Activated CD4-positive, CD25-positive, alpha-beta regulatory T cell (primary cell): Measurements from ENCODE around the gene OXSR1.
A peak's percentile ranks its signal among the peaks of the same experiment; 100 is the strongest.
"Not testable (repeated sequence)": the region's sequence is repeated elsewhere in the genome, so short reads cannot be mapped to it uniquely, and the experiment has no call there.

Experiments
- DNase-seq, 4 experiments: peaks; one replicate each; lab custom pipeline; 2025; lab: John Stamatoyannopoulos, UW

Gene OXSR1

DNA sequence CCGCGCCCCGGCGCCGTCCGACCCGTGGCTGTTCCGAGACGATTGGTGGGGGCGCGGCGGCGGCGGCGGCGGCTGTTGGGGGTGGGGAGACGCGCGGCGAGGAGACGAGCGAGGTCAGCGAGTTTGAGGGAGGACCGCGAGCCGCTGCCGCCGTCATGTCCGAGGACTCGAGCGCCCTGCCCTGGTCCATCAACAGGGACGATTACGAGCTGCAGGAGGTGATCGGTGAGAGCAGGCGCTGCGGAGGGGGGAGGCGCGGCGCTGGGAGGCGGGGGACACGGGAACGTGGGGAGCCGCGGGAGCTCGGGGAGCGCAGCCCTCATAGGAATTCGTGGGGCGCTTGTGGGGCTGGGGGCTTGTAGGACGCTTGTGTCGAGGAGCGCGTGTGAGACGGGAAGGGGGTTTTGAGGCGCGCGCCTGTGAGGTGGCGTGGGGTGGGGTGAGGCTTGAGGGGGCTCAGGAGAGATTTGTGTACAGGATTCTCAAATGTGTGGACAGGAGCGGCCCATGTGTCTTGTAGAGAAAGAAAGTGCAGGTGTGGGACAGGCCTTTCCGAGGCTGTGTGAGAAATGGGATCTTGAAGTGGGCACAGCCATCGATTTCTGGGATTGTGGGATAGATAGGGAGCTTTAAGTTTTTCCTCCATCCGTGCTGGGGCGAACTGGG, 518 bp downstream of the OXSR1 start:
- peak in 3 of 4 experiments; percentile 36 to 48 (median 42) for DNase-seq

DNA sequence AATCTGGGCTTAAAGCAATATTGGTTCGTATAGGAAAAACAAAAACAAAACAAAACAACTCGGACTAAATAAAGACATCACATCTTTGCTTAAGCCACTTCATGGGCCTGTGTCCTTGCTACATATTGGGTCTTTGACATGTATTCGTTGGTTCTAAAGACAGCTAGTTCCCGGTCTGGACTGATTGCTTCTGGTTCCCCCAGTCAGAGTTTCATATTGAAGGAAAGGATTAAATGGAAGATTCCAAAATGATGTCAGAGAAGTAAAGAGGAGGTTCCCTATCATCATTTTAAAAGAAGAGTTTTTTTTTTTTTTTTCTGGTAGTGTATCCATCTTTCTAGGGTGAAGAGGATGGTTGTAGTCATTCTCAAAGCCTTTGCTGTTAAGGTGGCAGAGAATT, 2.3 kb downstream of the OXSR1 start:
- DNase-seq: no peak

- DNase-seq: no peak
These were observed 3.1 kb downstream of the OXSR1 start for GRCh38 chr3:38168151-38169026.

GRCh38 chr3:38169027-38169317, 3.6 kb downstream of the OXSR1 start:
- no peak for DNase-seq

DNA sequence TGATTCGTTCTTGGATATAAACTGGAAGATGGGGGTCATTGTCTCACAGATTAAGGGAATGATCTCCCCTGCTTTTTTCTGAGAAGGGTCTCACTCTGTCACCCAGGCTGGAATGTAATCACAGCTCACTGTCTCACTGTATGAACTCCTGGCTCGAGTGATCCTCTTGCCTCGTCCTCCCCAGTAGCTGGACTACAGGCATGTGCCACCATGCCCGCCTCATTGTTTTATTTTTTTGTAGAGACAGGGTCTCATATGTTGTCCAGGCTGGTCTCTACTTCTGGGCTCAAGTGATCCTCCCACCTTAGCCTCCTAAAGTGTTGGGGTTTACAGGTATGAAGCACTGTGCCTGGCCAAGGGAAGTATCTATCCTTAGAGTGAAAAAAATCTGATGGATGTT, 5.4 kb downstream of the OXSR1 start:
- no peak for DNase-seq

DNA sequence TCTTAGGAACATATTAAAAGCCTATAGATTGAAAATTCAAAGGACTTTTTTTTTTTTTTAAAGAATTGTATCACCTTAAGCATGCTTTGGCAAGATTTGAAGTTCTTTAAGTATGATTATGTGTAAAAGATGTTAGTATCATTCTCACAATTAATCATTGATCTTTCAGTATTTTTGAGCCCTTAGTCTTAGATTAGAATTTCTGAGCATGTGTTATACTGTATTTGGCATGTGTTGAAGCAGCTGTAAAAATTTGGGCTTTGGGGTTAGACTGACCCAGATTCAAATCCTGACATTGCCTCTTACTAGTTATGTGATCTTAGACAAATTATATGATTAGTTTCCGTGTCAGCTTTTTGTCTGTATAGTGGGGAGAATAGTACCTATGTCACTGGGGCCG, 6.3 kb downstream of the OXSR1 start:
- DNase-seq: no peak

GRCh38 chr3:38173834-38174418, 8.6 kb downstream of the OXSR1 start:
- DNase-seq: no peak

GRCh38 chr3:38177181-38177580, 11.8 kb downstream of the OXSR1 start:
- no peak for DNase-seq

DNA sequence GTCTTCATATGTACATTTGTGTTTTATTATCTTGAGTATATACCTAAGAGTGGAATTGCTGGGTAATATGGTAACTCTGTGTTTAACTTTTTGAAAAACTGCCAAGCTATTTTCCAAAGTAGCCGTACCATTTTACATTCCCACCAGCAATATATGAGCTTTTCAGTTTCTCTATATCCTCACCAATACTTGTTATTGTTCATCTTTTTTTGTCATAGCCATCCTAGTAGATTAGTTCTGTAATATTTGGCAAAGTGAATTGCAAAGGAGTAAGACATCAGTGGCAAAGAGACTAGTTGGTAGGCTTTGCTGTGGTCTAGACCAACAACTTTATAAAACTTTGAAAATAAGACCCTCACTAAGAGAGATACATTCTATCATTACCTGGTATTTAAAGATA, 21.4 kb downstream of the OXSR1 start:
- no peak for DNase-seq

DNA sequence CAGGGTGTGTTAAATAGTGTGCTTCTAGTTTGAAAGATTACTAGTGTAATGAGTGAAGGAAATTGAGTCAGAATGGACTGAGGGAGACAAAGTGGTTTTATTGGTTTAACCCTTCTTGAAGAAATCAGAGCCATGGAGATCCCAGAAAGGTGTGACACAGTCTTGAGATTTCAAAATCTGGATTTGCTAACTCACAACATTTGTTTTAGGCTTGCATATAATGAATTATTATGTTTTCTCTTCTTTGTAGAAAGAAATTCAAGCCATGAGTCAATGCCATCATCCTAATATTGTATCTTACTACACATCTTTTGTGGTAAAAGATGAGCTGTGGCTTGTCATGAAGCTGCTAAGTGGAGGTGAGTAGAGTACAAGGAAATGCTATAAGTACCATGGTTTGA, 25.1 kb downstream of the OXSR1 start:
- DNase-seq: no peak

DNA sequence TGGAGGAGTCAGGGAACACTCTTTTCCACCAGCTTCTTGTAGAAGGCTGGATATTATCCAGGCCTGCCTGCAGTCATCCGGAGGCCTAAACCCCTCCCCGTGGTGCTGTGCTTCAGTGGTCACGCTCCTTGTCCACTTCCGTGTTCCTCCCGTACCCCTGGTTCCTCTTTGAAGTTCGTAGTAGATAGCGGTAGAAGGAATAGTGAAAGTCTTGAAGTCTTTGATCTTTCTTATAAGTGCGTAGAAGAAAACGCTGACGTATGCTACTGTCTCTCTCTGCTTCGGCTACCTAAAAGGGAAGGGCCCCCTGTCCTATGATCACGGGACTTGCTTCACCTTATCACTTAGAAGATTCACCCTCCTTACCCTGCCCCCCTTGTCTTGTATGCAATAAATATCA, 37.6 kb downstream of the OXSR1 start:
- DNase-seq: not testable (repeated sequence)

DNA sequence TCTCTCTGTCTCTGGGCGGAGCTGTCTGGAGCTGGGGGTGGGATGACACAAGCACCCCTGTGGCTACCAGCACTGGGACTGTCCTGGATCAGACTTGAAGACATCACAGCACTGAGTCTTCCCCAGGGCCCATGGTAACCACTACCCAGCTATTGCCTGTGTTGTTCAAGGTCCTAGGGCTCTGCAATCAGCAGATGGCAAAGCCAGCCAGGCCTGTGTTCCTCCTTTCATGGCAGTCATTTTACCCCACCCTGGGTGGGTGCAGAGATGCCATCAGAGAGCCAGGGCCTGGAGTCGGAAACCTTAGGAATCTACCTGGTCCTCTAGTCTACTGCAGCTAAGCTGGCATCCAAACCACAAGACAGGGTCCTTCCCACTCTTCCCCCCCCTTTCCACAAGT, 38.4 kb downstream of the OXSR1 start:
- no peak for DNase-seq

DNA sequence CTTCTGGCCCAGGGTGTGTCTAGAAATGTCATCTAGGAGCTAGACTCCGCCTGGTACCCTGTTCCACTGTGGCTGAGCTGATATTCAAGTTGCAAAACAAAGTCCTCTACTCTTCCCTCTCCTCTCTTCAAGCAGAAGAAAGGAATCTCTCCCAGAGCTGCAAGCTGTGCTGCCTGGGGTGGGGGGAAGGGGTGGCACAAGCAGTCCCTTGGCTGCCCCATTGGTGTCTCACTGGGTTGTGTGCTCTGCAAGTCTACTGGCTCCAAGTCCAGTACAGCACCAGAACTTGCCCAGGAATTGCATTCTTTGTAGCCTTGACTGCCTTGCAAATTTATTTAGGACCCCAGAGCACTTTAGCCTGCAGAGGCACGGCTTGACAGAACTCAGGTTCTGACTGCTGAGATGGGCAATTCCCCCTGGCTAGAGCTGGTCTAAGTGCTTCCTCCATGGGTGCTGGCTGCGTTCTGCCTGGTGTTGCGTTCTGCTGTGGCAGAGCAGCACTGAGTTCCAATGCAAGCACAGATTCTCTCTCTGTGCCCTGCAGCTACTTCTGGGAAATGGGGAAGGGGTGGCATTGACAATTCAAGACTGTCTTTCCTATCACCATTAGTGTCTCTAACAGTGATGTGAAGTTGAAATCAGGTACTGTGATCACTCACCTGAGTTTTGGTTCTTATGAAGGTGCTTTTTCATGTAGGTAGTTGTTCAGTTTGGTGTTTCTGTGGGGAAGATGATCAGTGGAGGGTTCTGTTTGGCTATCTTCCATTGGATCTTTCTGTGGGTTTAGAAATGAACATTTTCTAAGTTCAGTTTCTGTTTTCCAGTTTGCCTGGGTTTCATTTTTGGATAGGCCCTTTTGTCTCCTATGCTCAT, 39.5 kb downstream of the OXSR1 start:
- DNase-seq: no peak

DNA sequence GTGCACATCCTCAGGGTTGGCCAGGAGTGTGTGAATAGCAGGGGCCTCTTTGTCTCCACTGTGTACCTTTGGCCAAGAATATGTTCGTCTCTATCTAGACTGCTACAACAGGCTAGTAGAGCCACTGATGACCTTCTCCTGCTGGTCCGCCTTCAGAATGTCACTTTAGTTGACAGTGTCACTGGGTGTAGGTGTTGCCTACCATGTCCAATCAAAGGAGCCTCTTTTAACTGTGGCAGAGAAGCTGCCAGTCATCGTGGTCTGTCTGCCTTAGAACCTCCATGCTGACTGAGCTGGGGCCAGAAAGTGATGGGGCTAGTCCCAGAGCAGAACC, 40.1 kb downstream of the OXSR1 start:
- no peak for DNase-seq

GRCh38 chr3:38207254-38208003, 42.1 kb downstream of the OXSR1 start:
- DNase-seq: no peak

DNA sequence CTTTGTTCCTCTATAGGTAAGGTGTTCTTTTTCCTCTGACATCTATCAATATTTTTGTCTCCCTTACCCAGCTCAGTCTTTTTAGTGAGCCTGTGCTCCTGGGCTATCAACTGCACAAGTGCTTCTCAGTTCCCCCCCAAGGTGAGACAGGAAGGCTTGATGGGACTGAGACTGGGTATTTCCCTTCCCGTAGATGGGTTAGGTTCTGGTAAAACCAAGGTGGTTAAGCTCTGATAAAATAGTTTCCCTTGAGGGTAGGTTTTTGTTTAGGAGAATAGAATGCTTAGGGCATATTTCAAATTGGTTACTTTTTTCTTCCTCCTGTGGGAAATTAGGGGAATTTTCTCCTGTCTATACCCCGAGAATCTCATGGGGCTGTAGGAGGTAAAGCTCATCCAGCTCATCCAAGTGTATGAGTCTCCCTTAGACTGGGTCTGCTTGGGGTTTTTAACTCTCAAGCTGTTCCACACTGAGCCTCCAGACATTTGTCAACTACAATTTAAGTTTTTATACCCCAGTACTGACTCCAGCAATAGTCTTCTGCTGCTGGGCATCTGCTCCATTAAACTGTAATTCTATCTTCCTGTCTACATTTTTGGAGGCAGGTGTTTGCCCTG, 44.9 kb downstream of the OXSR1 start:
- DNase-seq: no peak

- DNase-seq: no peak
These were observed 46.8 kb downstream of the OXSR1 start for GRCh38 chr3:38212141-38212540.

GRCh38 chr3:38214560-38214959, 49.2 kb downstream of the OXSR1 start:
- DNase-seq: no peak

DNA sequence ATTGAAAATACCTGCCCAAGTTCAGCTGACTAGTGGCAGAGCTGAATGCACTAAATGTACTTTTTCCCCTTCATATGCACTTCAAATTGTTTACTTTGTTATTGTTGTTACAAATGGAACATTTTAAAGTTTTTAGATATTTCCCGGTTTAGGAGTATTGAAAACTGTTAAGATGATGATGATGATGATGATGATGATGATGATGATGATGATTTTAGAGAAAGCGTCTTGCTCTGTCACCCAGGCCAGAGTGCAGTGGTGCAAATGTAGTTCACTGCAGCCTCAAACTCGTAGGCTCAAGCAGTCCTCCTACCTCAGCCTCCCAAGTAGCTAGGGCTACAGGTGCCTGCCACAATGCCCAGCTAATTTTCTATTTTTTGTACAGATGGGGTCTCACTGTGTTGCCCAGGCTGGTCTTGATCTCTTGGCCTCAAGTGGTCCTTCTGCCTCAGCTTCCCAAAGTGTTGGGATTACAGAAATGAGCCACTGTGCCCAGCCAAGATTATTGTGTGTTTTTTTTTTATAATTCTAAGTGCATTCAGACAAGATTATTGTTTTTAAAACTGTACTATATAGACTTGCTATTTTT, 54.4 kb downstream of the OXSR1 start:
- no peak for DNase-seq

DNA sequence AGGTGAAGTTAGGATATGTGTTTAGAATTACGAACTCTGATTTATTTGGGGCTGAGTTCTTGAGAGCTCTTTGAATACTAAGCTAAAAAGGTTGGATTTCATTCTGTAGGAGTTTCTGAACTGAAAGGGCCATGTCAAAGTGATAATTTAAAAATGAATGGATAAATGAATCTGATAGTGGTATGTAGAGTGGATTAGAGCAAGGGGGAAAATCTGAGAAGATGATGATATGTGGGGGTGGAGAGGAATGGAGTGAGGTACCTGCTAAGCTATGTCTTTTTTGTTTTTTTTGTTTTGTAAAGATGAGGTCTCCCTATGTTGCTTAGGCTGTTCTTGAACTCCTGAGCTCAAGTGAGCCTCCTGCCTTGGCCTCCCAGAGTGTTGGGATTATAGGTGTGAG, 55.7 kb downstream of the OXSR1 start:
- no peak for DNase-seq

GRCh38 chr3:38222032-38222634, 56.8 kb downstream of the OXSR1 start:
- DNase-seq: no peak
